22Rv1 (cell line): ENCODE measurements around the gene CFAP57.
"Not testable (repeated sequence)": the region's sequence is repeated elsewhere in the genome, so short reads cannot be mapped to it uniquely, and the experiment has no call there.

Experiments used
- H3K27ac ChIP-seq: fragments of 450-650 bp; 2 replicates; pipeline ENCODE4 v1.5.1; 2017
- ZFX ChIP-seq: fragments of 450-650 bp; IDR thresholded peaks from 2 replicates; pipeline ENCODE4 v1.6.1; 2017; ENCODE audit warnings: antibody characterized with exemption, borderline replicate concordance
- TF ChIP-seq, protein P1 (sequence below): fragments of 450-650 bp; IDR thresholded peaks from 2 replicates; pipeline ENCODE4 v1.5.1; 2017; ENCODE audit warnings: mild to moderate bottlenecking

Gene CFAP57

DNA sequence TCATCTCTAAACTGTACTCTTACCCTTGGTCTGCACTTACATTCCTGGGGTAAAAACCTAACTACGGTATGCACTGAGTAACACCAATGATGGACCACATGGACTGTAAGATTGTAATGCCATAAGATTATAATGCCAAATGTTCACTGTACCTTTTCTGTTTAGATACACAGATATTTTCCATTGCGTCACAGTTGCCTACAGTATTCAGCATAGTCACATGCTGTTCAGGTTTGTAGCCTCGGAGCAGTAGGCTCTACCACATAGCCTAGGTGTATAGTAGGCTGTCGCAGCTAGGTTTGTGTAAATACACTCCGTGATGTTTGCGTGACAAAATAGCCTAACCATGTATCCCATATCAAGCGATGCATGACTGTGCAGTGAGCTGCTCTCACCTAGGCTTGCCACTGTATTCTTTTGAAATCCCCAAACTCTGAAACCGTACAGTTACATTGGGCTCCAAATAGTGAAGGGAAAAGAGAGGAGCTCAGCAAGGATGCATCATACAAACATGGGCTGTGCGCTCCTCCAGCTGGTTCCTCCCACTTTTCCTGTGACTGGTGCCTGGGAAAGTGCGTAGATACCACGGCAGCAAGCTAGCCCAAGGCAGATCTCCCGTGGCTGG lies 35.2 kb downstream of the CFAP57 start:
- no peak for TF ChIP-seq ZFX
- TF ChIP-seq, protein P1, sequence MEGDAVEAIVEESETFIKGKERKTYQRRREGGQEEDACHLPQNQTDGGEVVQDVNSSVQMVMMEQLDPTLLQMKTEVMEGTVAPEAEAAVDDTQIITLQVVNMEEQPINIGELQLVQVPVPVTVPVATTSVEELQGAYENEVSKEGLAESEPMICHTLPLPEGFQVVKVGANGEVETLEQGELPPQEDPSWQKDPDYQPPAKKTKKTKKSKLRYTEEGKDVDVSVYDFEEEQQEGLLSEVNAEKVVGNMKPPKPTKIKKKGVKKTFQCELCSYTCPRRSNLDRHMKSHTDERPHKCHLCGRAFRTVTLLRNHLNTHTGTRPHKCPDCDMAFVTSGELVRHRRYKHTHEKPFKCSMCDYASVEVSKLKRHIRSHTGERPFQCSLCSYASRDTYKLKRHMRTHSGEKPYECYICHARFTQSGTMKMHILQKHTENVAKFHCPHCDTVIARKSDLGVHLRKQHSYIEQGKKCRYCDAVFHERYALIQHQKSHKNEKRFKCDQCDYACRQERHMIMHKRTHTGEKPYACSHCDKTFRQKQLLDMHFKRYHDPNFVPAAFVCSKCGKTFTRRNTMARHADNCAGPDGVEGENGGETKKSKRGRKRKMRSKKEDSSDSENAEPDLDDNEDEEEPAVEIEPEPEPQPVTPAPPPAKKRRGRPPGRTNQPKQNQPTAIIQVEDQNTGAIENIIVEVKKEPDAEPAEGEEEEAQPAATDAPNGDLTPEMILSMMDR, result no peak
- no peak overlapping the region for H3K27ac ChIP-seq

DNA sequence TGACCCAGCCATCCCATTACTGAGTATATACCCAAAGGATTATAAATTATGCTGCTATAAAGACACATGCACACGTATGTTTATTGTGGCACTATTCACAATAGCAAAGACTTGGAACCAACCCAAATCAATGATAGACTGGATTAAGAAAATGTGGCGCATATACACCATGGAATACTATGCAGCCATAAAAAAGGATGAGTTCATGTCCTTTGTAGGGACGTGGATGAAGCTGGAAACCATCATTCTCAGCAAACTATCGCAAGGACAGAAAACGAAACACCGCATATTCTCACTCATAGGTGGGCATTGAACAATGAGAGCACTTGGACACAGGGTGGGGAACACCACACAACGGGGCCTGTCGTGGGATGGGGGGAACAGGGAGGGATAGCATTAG lies 36.1 kb downstream of the CFAP57 start:
- not testable (repeated sequence) for H3K27ac ChIP-seq

DNA sequence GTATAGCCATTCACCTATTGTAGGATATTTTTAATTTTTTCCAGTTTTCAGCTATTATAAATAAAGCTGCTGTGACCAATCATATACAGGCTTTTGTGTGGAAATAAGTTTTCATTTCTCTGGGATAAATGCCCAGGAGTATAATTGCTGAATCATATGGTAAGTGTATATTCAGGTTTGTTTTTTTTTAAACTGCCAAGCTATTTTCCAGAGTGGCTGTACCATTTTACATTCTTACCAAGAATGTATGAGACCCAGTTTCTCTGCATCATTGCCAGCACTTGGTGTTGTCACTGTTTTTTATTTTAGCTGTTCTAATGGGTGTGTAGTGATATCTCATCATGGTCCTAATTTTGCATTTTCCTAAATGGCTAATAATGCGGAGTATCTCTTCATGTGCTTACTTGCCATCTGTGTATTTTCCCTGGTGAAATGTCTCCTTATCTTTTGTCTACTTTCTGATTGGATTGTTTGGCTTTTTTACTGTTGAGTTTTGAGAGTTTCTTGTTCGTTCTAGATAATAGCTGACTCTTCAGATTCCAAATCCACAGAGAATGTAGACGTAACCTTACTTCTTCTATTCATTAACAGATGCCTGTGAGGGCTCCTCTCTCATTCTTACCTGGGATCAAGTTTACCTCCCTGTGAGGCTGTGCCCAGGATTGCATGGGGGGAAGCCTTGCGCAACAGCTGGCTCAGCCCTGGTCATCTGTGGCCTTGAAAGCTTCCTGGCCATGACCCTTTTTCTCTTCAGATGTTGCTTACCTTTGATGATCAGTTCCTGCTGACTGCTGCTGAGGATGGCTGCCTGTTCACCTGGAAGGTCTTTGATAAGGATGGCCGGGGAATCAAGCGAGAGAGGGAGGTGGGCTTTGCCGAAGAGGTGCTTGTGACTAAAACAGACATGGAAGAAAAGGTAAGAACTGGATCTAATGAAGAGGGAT lies 42.6 kb downstream of the CFAP57 start:
- H3K27ac ChIP-seq, result no peak overlapping the region
- no peak for TF ChIP-seq ZFX
- TF ChIP-seq, protein P1, result no peak

DNA sequence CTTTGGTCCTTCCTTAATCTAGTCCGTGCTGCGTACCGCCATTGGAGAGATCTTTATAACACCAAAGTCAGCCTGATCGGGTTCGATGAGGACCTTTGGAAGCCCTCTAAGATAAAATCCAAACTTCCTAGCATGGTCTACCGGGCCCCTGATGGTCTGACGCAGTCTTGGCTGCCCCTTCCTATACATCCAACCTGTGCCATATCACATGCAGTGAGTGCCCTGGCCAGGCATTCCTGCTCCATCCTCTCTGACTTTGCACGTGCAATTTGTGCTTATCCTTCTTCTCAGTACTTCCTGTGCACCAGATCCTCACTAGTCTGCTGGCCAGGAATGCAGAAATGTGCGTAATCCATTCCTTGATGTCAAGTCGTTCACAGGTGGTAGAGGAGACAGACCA lies 45.6 kb downstream of the CFAP57 start:
- TF ChIP-seq, protein P1, result no peak
- TF ChIP-seq ZFX, result no peak
- no peak overlapping the region for H3K27ac ChIP-seq

DNA sequence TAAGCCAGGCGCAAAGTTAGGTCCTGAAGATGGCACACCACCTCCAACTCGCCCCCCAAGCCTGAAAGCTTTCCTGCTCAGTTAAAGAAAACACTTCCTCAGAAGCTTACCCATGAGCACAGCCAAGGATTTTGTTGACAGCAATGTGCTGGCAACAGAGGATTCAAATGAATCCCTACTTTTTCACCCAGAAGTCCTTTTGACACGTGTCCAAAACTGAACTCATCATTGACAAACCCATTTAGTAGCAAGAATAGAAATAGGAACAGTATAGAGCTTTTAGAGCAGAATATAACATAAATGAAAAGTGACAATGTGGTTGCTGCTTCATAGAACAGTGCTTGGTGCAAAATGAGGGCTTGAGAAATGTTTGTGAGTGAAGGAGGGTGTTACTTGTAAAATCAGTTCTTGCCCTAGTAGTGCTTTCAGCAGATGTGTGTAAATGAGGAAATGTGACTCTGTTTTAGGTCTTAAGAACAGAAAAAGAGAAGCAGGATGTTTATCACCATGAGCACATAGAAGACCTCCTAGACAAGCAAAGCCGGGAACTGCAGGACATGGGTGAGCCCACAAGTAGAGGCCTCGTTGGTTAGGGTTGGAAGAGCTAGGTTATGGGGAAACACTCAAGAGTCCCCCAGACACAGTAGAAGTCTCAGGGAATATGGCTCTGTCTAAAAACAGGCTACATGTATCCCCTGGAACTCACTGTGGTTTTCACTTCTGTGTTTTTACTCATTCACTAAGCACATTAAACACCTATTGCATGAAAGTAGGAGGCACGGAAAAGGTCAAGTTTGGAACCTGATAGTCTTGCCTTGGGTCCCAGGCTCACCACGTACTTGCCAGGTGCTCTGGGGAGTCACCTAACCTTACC lies 49.0 kb downstream of the CFAP57 start:
- no peak overlapping the region for H3K27ac ChIP-seq
- TF ChIP-seq, protein P1, result no peak

DNA sequence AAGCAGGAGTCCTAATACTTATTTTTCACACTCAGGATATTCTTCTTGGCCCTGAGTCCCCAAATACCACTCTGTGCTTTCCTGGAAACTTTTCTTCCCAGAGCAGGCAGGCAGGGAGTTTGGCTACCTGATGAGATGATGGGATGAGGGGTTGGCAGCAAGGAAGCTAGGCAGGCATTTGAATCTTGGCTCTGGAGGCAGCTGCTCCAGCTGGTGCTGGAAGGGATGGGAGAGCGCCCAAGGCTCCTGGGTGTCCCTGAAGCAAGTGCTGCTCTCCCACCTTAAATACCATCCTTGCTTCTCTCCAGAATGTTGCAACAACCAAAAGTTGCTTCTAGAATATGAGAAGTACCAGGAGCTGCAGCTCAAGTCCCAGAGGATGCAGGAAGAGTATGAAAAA lies 49.7 kb downstream of the CFAP57 start:
- TF ChIP-seq, protein P1, result no peak
- no peak for TF ChIP-seq ZFX

DNA sequence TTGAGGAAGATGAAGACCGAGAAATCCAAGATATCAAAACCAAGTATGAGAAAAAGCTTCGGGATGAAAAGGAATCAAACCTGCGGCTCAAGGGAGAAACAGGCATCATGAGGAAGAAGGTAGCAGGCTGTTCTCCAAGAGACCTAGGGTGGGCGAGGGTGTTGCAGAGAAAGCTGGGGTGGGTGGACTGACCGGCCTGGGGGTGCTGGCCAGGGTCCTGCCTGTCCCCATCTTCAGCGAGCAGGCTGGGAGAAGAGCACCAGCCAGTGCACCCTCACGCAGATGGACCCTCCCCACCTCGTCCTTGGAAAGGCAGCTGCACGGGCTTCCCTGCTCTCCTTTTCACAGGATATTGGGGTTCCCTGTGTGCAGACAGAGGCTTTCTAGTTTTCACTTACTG lies 50.7 kb downstream of the CFAP57 start:
- H3K27ac ChIP-seq, result no peak overlapping the region
- TF ChIP-seq, protein P1, result no peak
- TF ChIP-seq ZFX, result no peak

More for the DNA sequence above, 49.7 kb downstream of the CFAP57 start:
- no peak overlapping the region for H3K27ac ChIP-seq
